ENCODE results near the gene ZNF396.

ZNF396 gene

GRCh38 chr18:35334212-35334611 lies 42.9 kb downstream of the ZNF396 start:
- no peak for DNase-seq

GRCh38 chr18:35331367-35332087 lies 45.6 kb downstream of the ZNF396 start:
- no peak for DNase-seq

GRCh38 chr18:35328868-35329267 lies 48.3 kb downstream of the ZNF396 start:
- no peak for DNase-seq

GRCh38 chr18:35326695-35327387 lies 50.3 kb downstream of the ZNF396 start:
- no peak for DNase-seq

DNA sequence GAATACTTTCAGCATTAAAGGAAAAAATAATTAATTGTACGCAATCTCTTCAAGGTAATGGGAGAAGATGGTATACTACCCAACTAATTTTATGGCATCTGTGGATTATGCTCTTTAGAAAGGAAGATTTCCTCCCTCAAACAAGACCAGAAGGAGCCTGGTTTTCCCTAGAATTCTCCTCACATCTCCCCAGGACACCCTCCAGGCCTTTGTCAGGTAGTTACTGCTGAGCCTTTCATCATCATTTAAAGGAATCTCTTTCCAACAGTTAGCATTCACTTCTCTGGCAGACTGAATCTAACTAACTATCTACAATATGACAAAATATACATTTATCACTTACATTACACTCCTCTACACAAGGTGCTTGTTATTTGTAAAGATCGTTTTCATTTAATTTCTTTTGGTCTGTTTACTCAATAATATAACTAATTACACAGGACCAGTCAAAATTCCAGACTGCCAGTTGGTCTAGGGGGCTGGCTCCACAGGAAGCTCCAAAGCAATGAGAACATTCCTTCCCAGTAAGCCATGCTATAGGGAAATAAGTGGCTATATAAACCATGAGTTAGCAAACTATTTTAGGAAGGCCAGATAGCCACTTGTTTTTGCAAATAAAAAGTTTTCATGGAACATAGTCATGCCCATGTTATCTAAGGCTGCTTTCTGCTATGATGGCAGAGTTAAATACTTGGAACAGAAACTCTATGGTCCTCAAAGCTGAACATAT lies 52.0 kb downstream of the ZNF396 start:
- DNase-seq, result no peak

- no peak for DNase-seq
These were observed 54.4 kb downstream of the ZNF396 start for GRCh38 chr18:35322486-35323458.
